ENCODE measurements around the gene ANKLE2.

Gene ANKLE2

DNA sequence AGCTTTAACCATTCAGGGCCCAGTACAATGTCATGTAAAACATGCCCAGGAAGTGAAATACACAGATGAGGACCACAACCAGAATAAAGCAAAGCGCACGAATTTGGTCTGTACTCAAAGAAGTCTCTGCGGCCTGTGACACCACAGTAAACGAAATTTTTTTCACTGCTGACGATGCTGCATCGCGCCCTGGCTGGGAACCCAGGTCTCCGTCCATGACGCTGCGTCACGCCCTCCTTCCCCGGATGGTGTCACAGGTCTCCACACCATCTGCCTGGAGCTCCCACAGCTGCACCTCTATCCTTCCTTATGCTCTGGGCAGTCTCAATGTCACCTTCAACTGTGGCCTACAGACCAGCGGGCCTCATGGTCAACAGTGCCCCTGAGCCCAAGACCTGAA lies 17.8 kb downstream of the ANKLE2 start:
- no peak for DNase-seq

DNA sequence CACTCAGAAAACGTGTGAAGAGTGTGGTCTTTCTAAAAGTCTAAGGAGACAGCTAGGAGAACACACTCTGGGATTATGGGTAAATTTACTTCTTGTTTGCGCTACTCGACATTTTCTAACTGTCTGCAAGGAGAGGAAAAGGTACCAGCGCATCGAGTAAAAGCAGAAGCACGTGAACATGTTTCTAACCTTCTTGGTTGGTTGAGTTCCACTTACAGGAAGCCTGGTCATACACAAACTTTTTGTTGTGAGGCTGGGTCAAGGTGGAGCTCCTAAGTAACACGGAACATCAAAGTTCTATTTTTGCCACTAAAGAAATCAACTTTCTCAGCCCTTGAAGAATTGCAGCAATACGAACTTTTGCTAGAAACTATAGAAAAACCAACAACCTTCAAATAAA lies 20.0 kb downstream of the ANKLE2 start:
- no peak for DNase-seq

DNA sequence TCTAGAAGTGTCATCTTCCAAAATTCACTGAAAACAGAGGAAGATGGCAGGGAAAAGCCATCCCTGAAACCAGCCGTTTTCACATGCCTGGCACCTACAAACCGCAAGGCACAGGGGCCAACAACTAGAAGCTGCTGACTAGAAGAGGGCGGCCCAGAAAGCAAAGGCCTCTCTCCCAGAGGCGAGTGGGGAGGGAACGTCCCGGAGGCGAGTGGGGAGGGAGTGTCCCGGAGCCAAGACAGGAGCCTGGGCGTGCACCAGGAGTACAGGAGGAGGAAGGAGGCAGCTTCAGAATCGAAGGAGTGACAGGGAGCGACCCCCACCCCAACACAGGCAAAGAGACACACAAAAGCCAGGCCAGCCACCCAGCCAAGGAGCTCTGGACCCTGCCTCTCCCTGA lies 21.0 kb downstream of the ANKLE2 start:
- DNase-seq, result no peak

DNA sequence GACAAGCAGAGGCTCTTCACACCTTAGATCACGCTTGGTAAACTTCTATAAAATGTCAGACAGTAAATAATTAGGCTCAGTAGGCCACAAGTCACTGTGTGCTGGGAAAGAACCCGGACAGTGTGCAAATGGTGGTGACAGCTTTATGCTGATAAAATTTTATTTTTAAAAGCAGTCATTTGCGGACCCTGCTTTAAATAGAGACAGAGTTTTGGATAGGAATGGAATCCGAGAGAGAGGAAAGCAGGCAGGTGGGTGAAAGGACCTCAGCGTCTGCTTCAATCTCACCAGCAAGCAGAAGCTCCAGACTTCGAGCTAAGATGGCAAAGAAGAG lies 21.4 kb downstream of the ANKLE2 start:
- no peak for DNase-seq

DNA sequence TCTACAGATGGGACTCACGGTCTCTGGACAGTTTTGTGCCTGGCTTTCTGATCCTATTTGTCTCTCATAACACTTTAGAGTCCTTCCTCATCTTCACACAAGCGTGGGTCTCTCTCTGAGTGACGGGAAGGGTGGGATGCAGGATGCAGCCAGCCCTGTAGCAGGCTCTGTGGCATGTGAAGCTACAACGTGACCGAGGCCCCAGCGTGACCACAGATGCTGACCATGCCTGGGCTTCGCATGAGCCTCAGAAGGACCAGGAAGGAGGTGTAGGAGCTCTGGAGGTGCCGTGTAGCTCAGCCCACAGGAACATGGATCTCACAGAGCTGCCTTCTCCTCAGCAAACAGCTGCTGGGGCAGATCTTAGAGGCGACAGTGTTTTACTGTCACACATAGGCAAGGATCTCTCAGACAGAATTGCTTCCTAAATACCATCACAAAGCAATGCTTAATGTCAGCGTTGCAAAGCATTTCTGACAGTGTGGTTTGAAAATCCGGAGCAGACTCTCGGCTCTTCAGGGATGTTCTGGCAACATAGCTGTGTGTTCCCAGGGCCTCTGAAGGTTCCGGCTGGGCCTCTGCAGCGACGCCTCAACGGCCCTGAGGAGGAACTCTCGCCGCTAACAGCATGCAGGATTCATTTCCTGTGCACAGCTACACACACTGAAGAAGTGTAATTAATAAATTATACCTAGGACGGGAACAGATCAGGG lies 21.9 kb downstream of the ANKLE2 start:
- DNase-seq, result no peak

DNA sequence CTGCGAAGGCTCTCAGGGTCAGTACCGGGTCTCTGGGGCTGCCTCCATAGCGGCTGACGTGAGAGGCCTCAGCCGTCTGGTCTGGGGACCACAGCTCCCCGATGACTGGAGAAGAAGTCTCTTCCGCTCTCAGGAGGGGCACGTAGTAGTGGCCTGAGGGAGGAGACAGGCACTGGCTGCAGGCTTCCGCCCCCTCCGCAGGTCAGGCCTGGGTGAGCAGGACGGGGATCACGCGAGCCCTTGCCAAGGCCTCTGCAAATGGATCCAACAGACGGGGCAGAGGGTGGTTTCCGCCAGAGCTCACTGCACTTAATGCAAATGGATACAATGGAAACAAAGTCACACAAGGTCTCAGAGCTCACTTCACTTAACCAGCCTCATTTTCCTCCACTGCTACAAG lies 24.7 kb downstream of the ANKLE2 start:
- no peak for DNase-seq

DNA sequence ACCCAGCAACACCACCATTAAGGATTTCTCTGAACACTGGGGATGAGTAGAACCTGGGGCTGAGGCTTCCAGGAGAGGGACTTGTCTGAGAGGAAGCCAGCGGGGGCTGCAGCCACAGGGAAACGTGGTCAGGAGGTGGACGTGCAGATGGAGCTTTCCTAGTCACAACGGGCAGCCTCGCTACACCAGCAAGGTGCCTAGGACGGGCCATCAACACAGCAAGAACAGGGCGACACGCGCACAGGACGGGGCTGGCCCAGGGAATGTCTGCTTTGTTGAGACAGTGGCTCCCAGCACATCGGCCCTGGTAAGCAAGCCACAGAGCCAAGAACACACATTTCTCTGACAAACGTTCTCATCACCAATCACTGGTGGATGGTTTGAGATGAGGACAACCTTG lies 25.3 kb downstream of the ANKLE2 start:
- DNase-seq, result no peak

DNA sequence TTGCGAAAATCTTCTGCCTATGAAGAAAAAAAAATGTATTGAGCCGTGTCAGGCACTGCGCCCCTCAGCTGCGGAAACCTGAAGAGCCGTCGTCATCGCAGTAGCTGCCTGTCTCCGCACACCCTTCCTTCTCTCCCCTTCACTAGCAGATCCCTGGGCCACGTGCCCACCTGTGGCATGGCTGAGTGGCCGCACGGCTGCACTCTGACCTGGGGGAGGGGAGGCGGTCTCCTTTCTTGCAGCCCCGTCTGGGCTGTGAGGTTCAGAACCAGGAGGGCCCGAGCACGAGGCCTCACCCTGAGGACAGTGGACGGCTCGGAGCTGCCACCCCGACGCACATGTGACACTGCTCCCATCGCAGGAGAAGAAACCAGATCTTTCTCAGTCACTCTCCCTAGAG lies 26.1 kb downstream of the ANKLE2 start:
- no peak for DNase-seq

DNA sequence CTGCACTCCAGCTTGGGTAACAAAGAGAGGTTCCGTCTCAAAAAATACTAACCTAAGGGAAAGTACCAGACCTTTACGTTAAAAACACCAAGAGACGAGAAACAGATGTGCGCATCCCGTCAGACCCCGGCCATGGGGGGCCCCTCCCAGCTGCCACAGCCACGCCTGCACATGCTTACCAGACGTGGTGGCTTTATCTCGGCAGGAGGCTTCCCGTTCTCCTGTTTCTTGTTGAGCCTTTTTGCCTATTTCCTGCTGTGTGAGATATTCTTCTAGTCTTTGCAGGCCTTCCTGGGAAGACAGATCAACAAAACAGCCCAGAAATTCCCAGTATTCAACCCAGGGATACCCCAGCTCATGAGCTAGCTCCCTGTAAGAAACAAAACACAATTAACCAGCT lies 27.4 kb downstream of the ANKLE2 start:
- DNase-seq, result no peak

DNA sequence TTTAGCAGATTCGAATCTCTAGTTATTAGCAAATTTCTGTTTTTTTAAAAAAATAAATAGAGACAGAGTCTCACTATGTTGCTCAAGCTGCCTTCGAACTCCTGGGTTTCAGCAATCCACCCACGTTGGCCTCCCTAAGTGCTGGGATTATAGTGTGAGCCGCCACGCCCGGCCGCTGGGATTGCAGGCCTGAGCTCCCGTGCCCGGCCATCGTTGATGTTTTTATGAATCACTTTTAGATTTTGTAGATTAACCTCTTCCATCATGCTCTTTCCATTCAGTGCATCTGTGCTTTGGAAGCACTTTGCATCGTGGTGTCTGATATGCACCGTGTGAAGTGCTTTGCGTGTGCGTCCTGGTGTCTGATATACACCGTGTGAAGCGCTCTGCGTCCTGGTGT lies 30.1 kb downstream of the ANKLE2 start:
- no peak for DNase-seq

DNA sequence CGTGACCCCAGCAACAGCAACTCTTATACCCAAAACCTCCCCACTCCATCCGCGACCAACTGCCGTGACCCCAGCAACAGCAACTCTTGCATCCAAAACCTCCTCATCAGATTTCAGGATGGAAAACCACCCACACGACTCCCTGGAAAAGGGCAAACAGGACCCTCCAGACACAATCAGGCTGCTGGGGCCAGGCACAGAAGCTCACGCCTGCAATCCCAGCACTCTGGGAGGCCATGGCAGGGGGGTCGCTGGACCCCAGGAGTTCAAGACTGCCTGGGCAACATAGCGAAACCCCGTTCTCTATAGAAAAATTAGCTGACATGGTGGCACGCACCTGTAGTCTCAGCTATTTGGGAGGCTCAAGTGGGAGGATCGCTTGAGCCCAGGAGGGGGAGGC lies 31.3 kb downstream of the ANKLE2 start:
- DNase-seq, result no peak

DNA sequence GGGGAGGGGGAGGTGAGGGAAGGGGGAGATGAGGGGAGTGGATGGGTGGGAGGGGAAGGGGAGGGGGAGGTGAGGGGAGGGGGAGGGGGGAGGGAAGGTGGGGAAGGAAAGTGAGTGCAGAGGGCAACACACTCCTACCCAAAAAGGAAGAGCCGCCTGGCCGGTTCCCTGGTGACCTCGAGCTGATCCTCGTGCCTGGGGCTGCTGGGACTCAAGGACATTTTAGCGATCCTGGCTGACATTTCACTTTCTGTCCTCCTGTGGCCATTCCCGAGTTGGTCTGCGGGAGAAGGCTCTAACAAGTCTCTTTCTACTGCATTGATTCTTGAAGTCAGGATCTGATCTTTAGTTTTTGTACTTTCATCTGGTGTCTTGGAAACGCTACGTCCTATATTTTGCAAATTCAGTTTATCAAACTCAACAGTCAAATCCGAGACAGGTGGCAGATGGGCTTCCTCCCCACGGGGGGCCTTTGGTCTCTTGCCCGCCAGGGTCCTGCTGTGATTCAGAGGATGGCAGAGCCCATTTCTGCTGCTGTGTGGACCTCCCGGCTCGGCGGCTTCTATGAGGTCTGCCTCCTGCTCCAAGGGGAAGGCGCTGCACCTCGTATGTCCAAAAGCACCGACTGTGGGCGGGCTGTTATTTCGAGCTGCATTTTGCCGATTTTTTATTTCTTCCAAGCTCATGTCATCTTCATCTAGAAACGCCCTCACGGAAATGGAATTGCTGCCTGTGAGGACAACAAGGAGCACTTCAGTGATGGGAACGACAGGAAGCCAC lies 31.9 kb downstream of the ANKLE2 start:
- no peak for DNase-seq

DNA sequence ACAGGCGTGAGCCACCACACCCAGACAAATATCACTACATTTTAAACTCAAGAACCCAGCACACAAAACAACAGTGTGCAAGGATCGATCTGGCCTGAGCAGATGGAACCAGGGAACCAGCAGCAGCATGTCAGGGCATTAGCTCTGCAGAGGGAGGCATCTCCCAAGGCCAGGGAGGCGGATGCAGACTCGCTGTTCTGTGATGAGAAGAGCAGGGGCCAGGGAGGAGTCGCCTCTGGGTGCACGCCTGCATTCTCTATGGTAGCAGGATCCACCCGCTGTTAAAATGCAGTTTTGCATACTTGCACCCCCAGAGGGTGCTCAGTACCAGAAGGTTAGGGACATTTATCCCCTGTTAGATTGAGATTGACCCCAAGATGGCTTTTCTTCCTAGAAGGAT lies 33.1 kb downstream of the ANKLE2 start:
- no peak for DNase-seq

DNA sequence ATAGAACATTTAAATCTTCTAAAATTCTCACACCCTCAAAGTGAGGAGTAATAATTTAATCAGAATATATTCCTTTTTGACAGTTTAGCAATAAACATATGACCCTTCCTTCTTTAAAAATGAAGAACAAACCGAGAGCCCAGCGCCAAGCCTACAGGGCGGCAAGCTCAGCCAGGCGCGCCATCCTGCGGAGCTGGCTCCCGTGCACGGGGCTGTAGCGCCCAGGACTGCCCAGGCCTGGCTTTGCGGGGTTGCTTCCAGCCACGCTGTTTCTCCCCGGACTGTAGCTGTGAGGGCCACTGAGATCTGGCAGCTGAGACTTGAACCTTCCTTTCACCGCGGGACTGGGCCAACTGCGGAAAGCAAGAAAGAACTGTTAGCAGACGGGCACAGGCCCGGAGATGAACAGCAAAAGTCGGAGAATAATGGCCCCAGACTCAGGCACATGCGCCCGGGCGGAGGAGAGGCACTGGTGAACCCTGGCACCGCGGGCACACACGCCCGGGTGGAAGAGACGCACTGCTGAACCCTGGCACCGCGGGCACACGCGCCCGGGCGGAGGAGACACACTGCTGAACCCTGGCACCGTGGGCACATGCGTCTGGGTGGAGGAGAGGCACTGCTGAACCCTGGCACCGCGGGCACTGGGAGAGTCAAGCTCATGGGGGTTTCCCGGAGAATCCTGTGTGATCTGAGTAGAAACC lies 34.4 kb downstream of the ANKLE2 start:
- DNase-seq, result no peak

DNA sequence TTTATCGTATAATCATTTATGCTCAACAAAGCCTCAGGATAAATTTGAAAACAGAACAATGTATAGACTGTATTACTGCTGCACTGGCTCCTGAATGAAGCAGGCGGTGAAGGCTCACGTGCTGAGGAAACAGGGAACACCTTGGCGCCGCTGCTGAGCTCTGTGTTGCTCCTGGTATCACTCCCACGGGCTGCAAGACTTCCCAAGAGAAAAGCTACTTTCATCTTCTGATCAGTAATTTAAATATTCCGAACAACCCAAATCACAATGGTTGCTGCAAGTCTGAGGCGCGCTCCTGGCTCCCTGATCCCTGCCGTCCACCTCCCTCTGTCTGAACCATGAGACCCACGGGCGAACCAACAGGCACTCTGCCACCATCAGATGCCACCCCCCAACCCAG lies 35.2 kb downstream of the ANKLE2 start:
- no peak for DNase-seq

DNA sequence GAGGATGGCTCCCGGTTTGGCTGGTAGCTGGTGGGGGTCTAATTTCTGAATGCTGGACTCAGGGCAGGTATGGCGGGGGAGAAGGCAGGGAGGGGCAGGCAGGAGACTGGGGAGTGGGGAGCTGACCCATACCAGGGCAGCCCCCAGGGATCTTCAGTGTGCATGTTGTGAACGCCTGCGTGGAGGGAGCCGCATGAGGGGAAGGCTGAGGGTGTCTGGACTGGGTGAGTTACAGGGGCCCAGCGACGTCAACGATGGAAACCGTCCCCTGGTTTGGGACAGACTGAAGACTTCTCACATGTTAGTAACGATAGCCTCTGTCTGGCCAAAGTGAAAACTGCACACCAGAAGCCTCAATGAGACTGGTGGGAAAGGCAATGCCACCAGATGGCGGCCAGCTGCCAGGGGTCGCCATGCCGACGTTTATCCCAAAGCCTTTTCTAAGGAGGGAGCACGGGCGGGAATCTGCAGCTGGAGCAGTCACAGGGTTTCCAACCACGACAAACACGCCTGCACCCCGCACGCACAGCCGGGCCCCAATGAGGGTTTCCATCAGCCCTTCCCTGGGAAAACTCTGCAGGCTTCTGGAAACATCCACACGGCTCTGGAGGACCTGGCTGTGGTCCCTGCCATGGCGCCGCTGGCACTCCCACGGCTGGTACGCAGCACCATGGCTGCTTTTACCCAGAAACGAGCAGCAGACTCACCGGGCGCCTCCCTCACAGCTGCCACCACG lies 37.0 kb downstream of the ANKLE2 start:
- DNase-seq, result no peak

DNA sequence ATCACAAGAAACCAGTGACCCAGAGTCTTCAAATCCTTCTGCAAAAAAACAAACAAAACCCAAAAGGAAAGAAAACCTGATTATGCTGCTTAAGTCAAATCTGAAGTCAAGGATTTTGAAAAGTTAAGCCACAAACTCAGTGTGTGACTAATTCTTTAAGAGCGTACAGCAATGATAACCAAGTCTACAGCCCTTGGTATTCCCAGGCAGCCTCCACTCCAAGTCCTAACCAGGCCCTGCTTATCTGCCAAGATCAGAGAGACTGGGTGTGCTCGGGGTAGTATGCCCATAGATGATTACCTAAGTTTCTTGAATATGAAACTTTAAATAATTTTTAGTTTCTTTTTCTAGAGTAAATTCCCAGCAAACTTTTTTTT lies 37.9 kb downstream of the ANKLE2 start:
- DNase-seq, result no peak

DNA sequence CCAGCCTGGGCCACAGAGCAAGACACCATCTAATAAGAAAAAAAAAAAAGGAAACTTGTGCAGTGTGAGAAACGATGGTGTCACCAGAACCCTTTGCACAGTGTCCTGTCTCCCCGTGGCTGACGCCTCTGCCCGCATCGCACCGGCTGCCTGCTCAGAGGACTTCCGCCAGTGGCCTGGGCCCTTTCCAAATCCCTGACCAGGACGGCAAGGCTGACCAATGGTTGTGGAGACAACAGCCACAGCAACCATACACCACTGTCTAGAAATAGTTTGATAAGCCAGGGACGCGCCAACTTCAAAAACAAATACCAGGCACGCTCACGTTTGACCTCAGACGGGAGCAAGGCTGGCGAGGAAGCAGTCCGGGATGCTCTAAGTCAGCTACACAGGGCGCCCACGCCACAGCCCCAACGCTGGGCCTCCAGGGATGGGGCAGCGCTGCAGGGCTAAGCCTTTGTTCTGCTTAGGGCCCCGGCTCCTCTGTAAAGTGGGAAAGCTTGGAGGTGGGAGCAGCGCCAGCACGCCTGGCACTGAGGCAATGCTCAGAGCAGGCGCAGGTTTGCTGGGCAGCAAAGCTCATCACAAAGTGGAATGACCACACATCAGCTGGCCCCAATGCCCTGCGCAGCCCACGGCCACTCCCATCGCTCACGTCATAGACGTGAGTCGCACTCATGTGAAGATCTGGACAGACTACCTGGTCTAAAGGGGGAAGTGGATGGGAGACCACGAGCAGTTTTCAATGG lies 38.4 kb downstream of the ANKLE2 start:
- DNase-seq, result no peak

DNA sequence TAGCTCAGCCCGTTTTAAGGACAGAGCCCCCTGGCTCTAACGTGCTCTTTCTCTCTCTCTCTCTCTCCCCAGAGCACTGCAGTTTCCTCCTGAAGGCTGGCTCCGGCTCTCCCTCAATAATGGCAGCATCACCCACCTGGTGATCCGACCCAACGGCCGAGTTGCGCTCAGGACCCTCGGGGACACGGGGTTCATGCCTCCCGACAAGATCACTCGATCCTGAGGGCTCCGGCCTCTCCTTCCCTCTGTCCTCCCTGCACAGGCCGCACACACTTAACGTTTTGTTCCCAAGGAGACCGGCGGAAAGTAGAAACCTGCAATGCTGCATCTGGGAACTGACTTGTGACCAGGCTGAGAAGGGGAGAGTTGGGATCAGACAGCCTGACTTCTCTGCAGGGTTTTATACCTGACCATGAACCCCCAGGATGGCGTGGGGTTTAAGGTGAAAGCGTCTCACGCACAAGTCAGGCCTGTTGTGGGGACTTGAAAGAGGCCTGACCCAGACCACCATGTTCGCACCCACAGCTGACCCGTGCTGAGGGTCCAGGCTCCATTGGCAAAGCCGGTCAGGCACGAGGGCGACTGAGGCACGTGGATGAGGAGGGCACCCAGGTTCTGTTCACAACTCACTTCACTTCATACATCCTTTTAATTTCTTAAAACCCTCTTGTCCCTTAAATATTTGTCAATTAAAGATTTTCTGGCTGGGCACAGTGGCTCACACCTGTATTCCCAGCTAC lies 40.9 kb downstream of the ANKLE2 start:
- DNase-seq, result no peak

DNA sequence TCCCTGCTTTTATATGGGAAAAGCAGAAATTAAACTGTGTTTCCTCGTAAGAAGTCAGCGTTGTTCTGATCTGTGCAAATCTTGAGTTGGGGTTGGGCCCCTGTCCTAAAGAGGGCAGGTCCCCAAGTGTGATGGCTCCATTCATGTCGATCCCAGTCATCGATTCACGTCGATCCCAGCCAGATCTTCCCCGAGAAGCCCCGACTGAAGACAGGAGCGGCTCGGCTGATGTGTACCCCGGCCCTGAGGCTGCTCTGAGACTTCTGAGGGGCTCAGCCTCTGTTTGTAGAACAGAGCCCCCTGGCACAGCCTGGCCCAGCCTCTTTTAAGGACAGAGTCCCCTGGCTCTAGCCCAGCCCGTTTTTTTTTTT lies 41.7 kb downstream of the ANKLE2 start:
- no peak for DNase-seq

DNA sequence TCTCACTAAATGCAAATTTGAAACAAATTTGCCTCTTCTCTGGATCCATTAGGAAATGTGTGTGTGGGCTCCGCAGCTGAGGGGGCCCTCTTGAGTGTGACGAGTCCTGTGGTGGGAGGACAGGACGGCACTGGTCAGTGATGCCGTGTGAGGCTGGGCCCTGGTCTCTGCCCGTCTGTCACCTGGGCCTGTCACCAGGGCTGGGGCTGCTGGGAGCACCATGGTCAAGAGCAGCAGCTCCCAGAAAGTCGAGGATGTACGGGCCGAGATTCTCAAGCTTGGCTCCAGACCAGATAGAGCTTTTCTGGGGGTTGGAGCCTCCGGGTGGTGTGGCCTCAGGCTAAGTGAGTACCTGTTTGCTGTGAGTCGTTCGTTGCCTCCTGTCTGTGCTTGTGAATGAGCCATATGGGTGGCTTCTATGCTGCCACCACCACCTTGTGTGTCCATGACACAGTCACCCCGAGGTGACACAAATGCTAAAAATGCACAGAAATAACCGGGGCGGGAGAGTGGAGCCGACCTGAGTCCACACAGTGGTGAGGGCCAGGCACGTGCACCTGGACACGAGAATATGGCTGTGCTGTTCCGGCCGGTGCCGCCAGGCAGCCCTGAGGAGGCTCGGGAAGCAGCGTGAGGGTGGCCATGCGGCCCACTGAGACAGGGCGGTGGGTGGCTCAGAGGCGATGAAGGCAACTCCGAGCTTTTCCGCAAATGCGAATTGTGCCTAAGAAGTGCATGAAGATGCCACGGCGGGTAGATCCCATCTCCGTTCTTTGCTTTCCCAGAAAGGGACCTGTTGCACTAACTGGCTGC lies 42.3 kb downstream of the ANKLE2 start:
- no peak for DNase-seq
